A549 treated with GW870086 at 1 μM for 4 hours (cell line): ENCODE measurements around the gene SMG9. TPM values are rescaled to one million over a fixed set of nuclear protein-coding genes. Genes with fewer than 3 reads are reported as not detected.

ENCODE experiments used
- total RNA-seq: library from RNA; stranded (reverse); fragments of 200-300 nt; extraction: Qiagen RNA extraction; gene quantifications from 5 replicates; pipeline ENCODE4 v1.2.3, GENCODE V29; 2022; ENCODE audit warnings: low read depth

The SMG9 gene, protein sequence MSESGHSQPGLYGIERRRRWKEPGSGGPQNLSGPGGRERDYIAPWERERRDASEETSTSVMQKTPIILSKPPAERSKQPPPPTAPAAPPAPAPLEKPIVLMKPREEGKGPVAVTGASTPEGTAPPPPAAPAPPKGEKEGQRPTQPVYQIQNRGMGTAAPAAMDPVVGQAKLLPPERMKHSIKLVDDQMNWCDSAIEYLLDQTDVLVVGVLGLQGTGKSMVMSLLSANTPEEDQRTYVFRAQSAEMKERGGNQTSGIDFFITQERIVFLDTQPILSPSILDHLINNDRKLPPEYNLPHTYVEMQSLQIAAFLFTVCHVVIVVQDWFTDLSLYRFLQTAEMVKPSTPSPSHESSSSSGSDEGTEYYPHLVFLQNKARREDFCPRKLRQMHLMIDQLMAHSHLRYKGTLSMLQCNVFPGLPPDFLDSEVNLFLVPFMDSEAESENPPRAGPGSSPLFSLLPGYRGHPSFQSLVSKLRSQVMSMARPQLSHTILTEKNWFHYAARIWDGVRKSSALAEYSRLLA
- total RNA-seq, result 47.4 to 65.8 TPM (median 57.7 TPM) in 5 replicates

DNA sequence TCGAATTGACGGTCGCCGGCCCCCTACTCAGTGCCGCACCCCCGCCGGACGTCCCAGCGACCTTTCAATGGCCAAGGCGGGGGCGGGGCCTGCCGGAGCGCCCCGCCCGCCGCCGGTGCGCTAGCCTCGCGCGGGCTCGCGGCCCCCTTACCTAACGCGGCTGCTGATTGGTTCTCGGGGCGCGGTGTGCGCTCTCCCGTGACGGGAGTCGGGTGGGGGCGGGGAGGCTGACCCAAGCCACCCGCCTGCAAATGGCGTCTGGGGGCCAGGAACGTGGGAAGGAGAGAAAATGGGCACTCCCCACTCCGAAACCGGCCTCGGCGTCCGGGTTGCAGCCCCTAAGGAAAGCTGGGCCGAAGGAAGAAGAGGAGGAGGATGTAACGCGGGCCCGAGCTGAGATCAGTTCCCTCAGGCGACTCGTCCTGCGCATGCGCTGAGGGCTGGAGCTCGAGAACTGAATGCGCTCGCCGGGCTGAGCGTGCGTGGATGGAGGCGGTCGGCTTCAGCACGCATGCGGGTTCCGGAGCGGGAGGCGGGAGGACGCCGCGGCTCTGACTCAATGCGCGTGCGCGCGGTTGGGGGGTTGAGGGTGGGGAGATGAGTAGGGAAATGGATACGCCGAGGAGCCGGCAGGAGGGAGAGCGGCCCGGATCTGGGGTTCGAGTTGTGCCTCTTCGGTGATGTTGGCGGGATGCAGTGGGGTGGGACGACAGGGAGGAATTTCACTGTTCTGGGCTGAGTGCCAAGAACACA is at the start of gene SMG9:
TSS of gene SMG9 (minus strand) at position 460 of the 753 bp plus-strand sequence. CDS start 4,221 bp downstream, outside the sequence.

DNA sequence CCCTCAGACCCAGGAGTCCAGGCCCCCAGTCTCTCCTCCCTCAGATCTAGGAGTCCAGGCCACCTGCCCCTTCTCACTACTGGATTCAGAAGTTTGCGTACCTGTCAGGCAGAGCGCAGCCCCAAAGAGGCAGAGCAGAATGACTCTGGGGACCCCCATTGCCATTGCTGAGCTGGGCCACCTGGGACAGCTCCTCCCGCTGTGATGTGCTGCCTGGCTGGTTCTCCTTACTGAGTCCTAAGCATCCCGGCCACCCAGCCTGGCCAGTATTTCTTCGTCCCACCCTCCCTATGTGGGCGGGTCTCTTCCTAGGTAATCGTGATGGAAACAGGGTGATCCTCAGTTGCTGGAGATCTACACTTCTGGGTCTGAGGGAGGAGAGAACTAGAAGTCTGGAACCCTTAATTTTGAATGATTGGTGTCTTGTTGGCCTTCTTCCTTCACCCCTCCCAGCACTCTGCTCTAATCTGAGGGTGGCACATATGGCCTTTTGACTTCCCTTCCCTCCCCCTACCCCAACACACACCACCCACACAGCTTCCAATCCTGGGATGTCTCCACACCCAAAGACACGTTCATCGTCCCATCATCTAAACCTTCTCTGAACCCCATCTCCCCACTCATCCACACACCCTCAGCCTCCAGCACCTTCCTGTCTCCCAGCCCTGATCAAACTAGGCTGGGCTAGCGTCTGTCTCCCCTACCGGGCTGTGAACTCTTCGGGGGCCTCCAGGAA is 47.6 kb upstream of the SMG9 start, which contains the start of gene LYPD5:
TSS of gene LYPD5 (minus strand) at position 232 of the 736 bp plus-strand sequence. CDS start at position 165, 67 bp downstream.

DNA sequence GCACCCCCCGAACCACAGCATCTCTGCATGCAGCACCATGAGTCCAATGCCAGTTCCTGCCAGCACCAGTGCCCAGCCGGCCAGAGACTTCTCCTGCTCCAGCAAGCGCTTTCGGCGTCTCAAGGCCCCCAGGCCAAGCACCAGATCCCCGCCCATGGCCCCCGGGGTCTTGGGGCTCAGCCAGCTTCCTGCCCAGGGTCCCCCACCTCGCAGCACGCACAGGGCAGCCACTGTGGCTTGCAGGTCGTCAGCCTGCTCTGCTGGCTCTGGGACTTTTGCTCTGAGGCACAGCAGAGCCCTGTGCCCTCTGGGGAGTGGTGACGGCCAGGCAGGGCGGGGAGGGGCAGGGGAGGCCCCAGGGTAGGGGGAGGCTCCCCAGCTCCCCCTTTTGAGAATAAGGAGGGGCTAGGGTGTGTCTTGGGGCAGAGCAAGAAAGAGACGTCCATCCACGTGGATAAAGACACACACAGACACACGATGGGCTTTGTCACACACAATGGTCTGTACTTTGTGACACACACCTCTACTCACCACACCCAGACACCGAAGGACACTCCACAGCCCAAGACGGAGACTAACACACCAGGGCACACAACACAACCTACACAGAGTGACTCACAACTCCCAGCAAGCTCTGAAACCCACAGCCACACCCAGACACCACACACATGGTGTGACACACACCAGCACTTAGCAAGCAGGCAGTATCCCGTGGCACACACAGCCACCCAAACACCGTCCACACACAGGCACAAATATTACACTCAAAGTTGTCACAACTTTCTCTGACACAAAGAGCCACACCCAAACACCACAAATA is 26.2 kb upstream of the SMG9 start, which contains the start of gene KCNN4:
TSS of gene KCNN4 (minus strand) at position 268 of the 820 bp plus-strand sequence. CDS start at position 156, 112 bp downstream.

DNA sequence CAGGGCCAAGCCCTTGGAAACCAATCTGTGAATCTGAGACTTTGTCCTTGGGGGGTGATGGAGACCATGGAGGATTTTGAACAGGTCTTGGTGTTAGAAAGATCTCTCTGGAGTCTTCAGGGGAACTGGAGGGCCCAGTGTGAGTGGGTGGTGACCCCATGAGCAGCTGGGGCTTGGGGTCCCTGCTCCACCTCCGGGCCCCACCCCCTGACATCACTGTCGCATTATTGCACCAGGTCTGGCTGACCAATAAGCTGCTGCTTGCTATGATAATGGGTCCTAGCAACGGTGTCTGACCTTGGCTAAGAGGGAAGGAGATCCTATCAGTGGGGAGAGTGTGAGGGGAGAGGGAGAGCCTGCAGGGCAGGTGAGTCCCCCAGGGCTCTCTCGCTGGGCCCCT is 39.0 kb downstream of the SMG9 start, which contains the start of gene IRGC:
TSS of gene IRGC (plus strand) at position 301 of the 400 bp plus-strand sequence. CDS start 2,483 bp downstream, outside the sequence.

Other genes starting within 250 kb of the SMG9 start
- gene ETHE1, start 227.8 kb downstream of the SMG9 start, total RNA-seq, result 45.7 to 50.9 TPM (median 49.2 TPM) in 5 replicates
- 1.2 to 1.9 TPM (median 1.6 TPM) in 5 replicates for gene ZNF575, start 221.8 kb downstream of the SMG9 start, total RNA-seq
- gene XRCC1, start 179.4 kb downstream of the SMG9 start, total RNA-seq, result 24.8 to 28.2 TPM (median 27.3 TPM) in 5 replicates
- 0.15 to 0.19 TPM (median 0.17 TPM) in 3 of 5 replicates, not detected in the others for gene PINLYP, start 179.2 kb downstream of the SMG9 start, total RNA-seq
- 5.3 to 6.3 TPM (median 5.9 TPM) in 5 replicates for gene IRGQ, start 158.8 kb downstream of the SMG9 start, total RNA-seq
- gene ZNF576, start 158.4 kb downstream of the SMG9 start, total RNA-seq, result 12.8 to 21.1 TPM (median 20.4 TPM) in 5 replicates
- gene SRRM5, start 142.9 kb downstream of the SMG9 start, total RNA-seq, result 0.67 to 0.93 TPM (median 0.80 TPM) in 5 replicates
- 50.6 to 71.3 TPM (median 59.6 TPM) in 5 replicates for gene ZNF428, start 135.3 kb downstream of the SMG9 start, total RNA-seq
- 8.3 to 10.2 TPM (median 9.1 TPM) in 5 replicates for gene CADM4, start 115.1 kb downstream of the SMG9 start, total RNA-seq
- gene PLAUR, start 84.8 kb downstream of the SMG9 start, total RNA-seq, result 74.2 to 80.1 TPM (median 77.0 TPM) in 5 replicates
- gene IRGC, start 38.9 kb downstream of the SMG9 start, total RNA-seq, result not detected in 5 replicates
- gene KCNN4, start 26.0 kb upstream of the SMG9 start, total RNA-seq, result 44.8 to 64.3 TPM (median 57.6 TPM) in 5 replicates
- 0.09 to 0.29 TPM (median 0.21 TPM) in 4 of 5 replicates, not detected in the other for gene LYPD5, start 47.5 kb upstream of the SMG9 start, total RNA-seq
- gene ZNF283, start 72.4 kb upstream of the SMG9 start, total RNA-seq, result 3.3 to 5.5 TPM (median 4.7 TPM) in 5 replicates
- gene ZNF404, start 129.0 kb upstream of the SMG9 start, total RNA-seq, result 0.15 to 0.30 TPM (median 0.18 TPM) in 5 replicates
- gene ZNF45, start 180.3 kb upstream of the SMG9 start, total RNA-seq, result 7.5 to 11.8 TPM (median 10.4 TPM) in 5 replicates
- 0.35 to 0.85 TPM (median 0.70 TPM) in 5 replicates for gene ZNF221, start 196.3 kb upstream of the SMG9 start, total RNA-seq
- gene ZNF155, start 229.2 kb upstream of the SMG9 start, total RNA-seq, result 2.6 to 3.2 TPM (median 2.9 TPM) in 5 replicates
- 2.1 to 3.6 TPM (median 3.0 TPM) in 5 replicates for gene ZNF230, start 248.0 kb upstream of the SMG9 start, total RNA-seq